22Rv1 (cell line): ENCODE measurements around the gene COQ9.

ENCODE experiments used
- CTCF ChIP-seq: fragments of 450-650 bp; IDR thresholded peaks from 2 replicates; pipeline ENCODE4 v1.5.1; 2017; ENCODE audit warnings: mild to moderate bottlenecking
- ZFX ChIP-seq: fragments of 450-650 bp; IDR thresholded peaks from 2 replicates; pipeline ENCODE4 v1.6.1; 2017; ENCODE audit warnings: antibody characterized with exemption, borderline replicate concordance

GRCh38 chr16:57510016-57510871 is 63.0 kb downstream of the COQ9 start:
- TF ChIP-seq CTCF (no peak), ZFX (no peak)
